Ishikawa (cell line): ENCODE results near the gene DPYSL3.

ENCODE experiments used
- CEBPB ChIP-seq: IDR thresholded peaks from 2 replicates; pipeline ENCODE4 v1.6.1; 2012
- CREB1 ChIP-seq: IDR thresholded peaks from 2 replicates; pipeline ENCODE4 v1.6.1; 2012; ENCODE audit warnings: low read depth
- EGR1 ChIP-seq: IDR thresholded peaks from 2 replicates; pipeline ENCODE4 v1.6.1; 2012
- EP300 ChIP-seq: IDR thresholded peaks from 2 replicates; pipeline ENCODE4 v1.6.1; 2012; ENCODE audit warnings: borderline replicate concordance
- FOXM1 ChIP-seq: IDR thresholded peaks from 2 replicates; pipeline ENCODE4 v1.6.1; 2012; ENCODE audit warnings: low read depth, borderline replicate concordance
- NFIC ChIP-seq: IDR thresholded peaks from 2 replicates; pipeline ENCODE4 v1.6.1; 2012
- RAD21 ChIP-seq: IDR thresholded peaks from 2 replicates; pipeline ENCODE4 v1.6.1; 2012; ENCODE audit warnings: low read depth
- REST ChIP-seq: IDR thresholded peaks from 2 replicates; pipeline ENCODE4 v1.6.1; 2012; ENCODE audit warnings: low read depth, mild to moderate bottlenecking
- TAF1 ChIP-seq: IDR thresholded peaks from 2 replicates; pipeline ENCODE4 v1.6.1; 2012; ENCODE audit warnings: low read depth, mild to moderate bottlenecking
- TCF12 ChIP-seq: IDR thresholded peaks from 2 replicates; pipeline ENCODE4 v1.6.1; 2012; ENCODE audit warnings: low read depth
- TEAD4 ChIP-seq: IDR thresholded peaks from 2 replicates; pipeline ENCODE4 v1.6.1; 2012
- YY1 ChIP-seq: IDR thresholded peaks from 2 replicates; pipeline ENCODE4 v1.6.1; 2012; ENCODE audit warnings: low read depth
- ZBTB7A ChIP-seq: IDR thresholded peaks from 2 replicates; pipeline ENCODE4 v1.6.1; 2012; ENCODE audit warnings: low read depth
- TF ChIP-seq, protein P1 (sequence below): IDR thresholded peaks from 2 replicates; pipeline ENCODE4 v1.6.1; 2012
- TF ChIP-seq, protein P2 (sequence below): IDR thresholded peaks from 2 replicates; pipeline ENCODE4 v1.6.1; 2012

DPYSL3 gene

DNA sequence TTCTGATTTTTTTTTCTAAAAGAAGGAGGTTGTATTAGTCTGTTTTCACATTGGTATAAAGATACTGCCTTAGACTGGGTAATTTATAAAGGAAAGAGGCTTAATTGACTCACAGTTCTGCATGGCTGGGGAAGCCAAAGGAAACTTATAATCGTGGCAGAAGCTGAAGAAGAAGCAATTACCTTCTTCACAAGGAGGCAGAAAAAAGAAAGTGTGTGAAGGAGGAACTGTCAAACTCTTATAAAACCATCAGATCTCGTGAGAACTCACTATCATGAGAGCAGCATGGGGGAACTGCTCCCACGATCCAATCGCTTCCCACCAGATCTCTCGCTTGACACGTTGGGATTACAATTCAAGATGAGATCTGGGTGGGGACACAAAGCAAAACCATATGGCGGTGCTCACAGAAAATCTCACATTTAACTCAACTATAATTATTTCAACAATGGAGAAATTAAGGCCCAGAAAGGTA, 27.1 kb downstream of the DPYSL3 start:
- TF ChIP-seq EGR1 (no peak), YY1 (no peak), REST (no peak)

DNA sequence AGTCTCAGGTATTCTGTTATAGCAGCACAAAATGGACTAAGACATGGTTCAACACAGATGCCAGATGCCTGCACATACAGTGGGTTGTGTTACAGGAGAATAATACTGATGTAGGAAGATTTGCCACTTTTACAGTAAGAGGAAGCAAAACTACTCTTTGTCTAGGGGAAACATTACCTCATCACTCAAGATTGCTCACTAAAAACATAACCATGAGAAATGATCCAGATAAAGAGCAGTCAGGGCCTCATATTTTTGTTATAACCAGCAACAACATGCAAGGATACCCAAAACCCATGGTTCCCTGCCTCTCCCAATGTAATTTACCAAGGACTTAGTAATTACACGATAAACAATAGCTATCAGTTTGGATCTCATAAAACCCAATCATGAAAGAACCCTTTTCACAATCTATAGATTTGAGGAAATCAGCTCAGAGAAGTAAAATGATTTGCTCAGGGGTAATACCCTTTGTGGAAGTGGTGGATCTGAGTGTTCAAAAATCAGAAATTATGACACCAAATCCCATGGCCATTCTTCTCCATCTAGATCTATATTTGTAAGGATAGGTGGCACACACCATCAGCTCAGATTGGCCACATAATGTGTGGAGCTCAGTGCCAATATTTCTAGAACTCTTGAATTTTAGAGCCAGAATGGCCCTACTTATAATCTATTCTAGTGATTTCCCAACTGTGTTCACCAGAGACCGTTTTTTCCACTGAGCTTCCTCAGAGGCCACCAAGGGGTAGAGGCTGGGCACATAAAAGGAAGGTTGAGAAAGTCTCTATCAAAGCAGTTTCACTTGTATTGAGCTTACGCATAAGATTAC, 27.8 kb downstream of the DPYSL3 start:
- TF ChIP-seq ZBTB7A (no peak), EGR1 (no peak), REST (no peak), TAF1 (no peak), TEAD4 (no peak), RAD21 (no peak), TCF12 (no peak), NFIC (no peak), CEBPB (no peak), YY1 (no peak), EP300 (no peak), CREB1 (no peak), FOXM1 (no peak)
- TF ChIP-seq, protein P1, sequence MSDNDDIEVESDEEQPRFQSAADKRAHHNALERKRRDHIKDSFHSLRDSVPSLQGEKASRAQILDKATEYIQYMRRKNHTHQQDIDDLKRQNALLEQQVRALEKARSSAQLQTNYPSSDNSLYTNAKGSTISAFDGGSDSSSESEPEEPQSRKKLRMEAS: no peak
- TF ChIP-seq, protein P2, sequence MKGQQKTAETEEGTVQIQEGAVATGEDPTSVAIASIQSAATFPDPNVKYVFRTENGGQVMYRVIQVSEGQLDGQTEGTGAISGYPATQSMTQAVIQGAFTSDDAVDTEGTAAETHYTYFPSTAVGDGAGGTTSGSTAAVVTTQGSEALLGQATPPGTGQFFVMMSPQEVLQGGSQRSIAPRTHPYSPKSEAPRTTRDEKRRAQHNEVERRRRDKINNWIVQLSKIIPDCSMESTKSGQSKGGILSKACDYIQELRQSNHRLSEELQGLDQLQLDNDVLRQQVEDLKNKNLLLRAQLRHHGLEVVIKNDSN: no peak

- TF ChIP-seq EGR1: no peak
- no peak for TF ChIP-seq YY1
- no peak for TF ChIP-seq TAF1
- TF ChIP-seq REST: no peak
- TF ChIP-seq, protein P1: no peak
- no peak for TF ChIP-seq TEAD4
- TF ChIP-seq CREB1: no peak
- TF ChIP-seq RAD21: no peak
- TF ChIP-seq, protein P2: no peak
- TF ChIP-seq CEBPB: no peak
- TF ChIP-seq FOXM1: no peak
- TF ChIP-seq TCF12: no peak
- no peak for TF ChIP-seq ZBTB7A
- TF ChIP-seq NFIC: no peak
- TF ChIP-seq EP300: no peak
These were observed 28.5 kb downstream of the DPYSL3 start for GRCh38 chr5:147481376-147481775.

DNA sequence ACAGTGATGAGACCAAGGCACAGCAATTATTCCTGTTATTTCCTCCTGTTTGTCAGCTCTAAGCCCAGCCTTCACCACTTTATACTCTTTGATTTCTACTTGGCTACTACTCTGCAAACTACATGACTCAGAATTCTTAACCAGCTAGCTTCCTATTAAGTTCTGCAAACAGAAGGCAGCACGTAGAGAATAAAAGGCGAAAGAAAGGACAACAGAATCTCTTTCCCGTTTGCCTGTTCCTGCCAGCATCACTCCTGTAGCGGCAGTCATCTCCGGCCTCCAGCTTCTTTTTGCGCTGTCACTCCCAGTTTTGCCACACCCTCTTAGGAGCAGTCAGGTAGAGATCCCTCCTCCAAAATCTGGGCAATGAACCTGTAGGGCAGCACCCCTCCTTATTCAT, 29.9 kb downstream of the DPYSL3 start:
- TF ChIP-seq, protein P2: no peak
- TF ChIP-seq NFIC (no peak), CEBPB (no peak), EGR1 (no peak), YY1 (no peak), CREB1 (no peak), ZBTB7A (no peak), REST (no peak), FOXM1 (no peak)
- TF ChIP-seq, protein P1: no peak
